Stimulated activated CD4-positive, alpha-beta T cell treated with anti-CD3 and anti-CD28 coated beads, Interleukin-1b, Interleukin-23, amount 100 ng/mL, for 48 hours (primary cell): ENCODE data around the gene PTP4A1.

Source experiments
- DNase-seq: peaks from one replicate; pipeline ENCODE4 v3.0.0-alpha.2; 2020

PTP4A1 gene

DNA sequence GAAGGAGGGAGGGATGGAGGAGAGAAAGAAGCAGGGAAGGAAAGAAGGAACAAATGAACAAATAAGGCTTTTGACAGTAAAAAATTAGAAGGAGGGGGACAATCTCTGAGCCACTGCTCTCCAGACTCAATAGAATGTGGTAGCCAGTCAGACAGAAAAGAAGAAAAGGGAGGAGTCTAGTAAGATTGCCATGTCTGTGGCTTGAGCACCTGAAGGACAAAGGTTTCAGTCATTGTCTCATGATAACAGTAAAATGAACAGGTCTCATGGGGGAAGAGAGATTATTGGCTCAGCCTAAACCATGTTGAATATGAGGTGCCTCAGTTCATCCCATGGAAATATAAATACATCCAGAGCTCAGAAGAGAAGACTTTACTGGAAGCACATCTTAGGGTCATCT, 14.0 kb upstream of the PTP4A1 start:
- DNase-seq = no peak

DNA sequence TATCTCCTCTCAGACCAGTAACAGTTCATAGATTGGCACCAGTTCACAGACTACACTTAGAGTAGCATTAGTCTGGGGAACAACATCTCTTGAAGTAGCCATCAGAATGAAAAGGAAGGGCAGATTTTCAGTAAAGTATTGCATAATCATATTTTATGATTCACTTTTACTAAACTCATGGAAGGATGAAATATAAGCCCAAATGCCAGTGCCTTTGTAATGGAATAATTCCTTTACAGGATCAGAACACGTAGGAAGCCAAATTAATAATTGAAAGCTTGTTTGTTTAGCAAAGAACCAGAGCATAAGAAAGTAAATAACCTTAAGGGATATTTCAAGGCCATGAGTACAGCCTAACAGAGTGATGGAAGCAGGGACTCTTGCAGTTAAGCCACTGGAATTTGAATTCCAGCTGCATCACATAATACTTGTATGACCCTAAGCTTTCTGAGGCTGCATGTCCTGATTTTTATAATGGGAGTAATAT, 11.4 kb upstream of the PTP4A1 start:
- no peak for DNase-seq

DNA sequence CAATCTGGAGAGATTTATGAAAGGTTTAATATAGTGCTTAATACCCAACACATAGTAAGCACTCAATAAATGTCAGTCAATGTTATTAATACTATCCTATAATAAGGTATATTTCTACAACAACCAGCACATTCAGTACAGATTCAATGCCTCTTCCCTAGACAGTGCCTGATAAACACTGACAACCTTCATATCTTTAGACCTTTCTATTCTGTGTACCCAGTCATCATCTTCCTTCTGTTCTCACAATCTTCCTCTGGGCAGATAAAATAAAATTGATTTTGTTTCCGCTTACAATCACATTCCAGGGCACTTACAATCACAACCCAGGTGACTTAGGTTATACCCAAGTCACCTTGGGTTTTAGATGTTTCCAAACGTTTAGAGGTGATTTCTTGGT, 11.0 kb upstream of the PTP4A1 start:
- DNase-seq = no peak

DNA sequence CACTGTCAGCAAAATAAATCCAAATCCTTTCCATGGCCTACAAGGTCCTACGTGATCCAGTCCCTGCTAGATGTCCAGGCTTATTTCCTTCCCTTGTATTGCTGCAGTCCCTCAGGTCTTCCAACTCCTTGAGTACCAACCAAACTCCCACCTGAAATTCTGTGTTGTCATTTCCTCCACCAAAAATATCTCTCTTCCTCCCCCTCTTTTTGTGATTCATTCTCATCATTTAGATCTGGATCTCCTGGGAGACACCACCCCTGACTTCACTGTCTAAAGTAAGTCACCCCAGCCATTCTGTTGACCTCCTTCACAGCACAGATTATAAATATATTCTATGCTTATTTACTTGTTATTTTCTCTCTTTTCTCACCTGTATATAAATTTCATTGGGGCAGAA, 9.0 kb upstream of the PTP4A1 start:
- DNase-seq = no peak

DNA sequence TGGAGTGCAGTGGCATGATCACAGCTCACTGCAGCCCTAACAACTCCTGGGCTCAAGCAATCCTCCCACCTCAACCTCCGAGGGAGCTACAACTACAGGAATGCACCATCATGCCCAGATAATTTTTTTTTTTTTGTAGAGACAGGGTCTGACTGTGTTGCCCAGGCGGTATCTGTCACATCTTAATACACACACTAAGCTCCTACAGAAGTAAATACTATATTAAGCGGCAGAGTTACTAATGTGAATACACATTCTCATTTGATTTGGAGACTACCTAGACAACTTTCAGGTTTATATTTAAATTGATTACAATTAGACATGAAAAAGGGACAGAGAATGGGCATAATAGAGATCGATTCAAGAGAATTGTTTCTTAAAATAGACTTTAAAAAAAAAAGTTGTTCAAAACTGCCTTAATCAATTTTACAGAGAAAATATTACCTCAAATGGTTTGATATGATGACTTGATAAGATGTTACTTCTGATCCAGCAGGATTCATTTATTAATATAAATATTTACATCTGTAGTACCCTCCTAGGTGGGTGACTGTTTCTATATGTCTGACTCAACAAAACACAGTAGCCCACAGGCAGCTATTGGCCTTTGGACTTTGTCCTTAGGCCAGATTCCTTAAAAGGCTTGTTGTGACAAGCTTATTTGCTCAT, 7.1 kb upstream of the PTP4A1 start:
- no peak for DNase-seq

DNA sequence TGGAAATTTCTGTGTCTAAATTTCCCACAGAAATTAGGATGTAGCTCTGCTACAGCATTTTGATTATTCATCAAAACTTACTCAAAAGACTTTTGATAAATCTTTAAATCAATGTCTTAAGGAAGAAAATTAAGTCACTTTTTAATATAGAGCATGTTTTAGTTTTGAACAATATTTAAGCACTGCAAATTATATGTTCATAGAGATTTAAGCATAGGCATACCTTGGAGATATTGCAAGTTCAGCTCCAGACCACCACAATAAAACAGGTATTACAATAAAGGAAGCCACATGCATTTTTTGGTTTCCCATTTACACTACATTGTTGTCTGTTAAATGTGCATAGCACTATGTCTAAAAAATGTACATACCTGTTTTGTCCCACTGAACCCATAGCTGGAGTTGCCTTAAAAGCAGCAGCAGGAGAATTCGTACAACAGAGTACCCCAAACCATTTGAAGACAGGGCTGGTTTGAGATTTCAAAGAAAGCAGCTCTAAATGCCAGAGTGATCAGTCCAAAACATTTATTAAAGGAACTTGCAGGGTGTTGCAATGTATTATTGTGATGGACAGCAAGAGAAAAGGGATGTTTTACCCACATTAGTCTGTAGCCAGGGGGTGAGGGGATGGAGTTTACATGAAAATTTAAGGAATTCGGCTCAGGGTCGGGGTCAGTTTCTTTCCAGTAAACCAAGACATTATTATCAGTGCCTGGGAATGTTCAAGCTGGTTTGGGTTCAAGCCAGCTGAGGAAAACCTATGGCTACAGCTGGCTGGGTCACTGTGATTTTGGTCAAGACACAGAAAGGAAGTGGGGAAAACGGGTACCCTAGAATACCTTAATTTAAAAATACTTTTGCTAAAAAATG, 6.3 kb upstream of the PTP4A1 start:
- no peak for DNase-seq

DNA sequence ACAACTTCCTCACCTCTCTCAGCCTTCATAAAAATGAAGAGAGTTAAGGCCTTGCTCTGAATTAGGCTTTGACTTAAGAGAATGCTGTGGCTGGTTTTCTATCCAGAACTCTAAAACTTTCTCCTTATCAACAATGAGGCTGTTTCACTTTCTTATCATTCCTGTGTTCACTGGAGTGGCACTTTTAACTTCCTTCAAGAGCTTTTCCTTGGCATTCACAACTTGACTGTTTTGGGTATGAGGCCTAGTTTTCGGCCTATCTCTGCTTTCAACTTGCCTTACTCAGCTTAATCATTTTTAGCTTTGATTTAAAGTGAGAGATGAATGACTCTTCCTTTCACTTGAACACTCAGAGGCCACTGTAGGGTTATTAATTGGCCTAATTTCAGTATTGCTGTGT, 4.3 kb upstream of the PTP4A1 start:
- no peak for DNase-seq

DNA sequence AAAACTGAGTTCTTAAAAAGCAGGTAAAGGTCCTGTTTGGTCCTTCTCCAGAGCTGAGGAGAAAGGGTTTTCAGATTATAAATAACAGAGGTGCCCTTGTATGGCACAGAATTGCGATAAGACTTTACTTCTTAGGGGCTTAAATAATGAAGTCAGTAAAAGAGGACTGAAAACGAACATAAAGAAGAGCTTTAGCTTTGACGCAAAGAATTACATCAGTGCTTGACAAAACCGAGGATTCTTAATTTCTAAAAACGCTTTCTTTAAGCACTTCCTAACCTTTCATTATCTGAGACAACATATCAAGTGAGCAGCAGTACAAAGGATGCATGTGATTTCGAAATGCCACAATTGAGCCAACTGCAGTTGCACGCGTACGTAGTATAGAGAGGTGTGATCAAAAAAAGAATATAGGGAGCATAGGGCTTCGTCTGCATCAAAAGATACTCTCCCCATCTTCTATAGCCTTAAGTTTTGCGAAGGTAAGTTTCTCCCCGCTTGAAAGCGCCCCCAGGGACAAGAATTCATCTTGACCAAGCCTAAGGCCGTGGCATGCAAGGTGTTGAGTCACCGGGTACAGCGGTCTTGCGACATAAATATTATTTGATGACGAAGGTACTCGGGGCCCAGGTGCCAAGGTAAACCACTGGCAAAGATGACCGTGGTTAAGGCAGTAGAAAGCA, 778 bp upstream of the PTP4A1 start:
- DNase-seq = peak; percentile 56

DNA sequence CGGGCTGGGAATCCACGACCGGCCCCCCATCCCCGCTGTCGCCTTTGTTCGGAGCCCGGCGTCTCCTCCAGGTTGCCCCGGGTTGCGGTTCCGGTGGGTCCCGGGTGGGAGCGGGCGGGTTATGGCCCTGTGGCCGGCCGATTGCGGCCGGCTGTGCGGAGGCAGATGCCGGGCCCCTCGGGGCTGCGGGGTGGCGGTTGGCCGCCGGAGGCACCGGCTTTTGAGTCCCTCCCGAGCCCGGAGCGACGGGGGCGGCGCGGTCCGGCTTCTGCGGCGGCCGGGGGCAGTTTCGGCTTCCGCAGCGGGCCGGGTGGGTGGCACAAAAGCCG, 431 bp downstream of the PTP4A1 start:
- no peak for DNase-seq

DNA sequence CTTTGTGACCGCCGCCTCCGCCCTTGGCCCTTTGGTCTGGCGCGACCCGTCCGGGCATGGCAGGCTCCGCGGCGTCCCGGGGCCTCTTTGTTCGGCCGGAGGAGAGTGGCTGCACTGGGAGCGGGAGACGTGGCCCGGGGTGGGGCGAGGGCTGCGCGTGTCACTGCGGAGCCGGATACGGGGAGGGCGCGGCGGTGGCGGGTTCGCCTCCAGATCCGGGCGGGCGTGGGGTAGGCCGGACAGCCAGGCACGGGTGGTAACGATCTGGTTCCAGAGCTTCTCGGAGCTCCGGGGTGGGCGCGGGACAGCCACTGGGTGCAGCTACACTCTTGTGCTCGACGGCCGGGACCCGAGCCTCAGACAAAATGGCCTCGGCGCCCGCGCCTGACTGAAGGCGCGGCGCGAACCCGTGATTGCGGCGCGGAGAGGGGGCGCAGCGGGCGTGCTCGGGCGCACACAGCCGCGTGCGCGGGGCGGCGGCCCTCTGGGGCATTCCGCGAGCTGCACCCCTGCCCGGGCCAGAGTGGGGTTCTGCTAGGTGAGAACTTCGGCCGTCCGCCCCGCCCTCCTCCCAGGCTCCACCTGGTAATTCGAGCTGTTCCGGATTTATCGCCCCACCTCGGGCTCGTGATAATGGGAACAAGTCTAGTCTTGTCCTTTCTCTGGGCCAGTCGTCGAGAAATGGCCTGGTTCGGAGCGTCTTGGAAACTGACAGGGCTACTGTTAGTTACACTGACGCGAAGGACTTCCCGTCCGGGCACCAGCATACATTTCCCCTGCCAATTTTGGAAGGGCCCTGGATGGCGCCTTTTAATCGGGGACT, 1.0 kb downstream of the PTP4A1 start:
- DNase-seq = peak; percentile 65

DNA sequence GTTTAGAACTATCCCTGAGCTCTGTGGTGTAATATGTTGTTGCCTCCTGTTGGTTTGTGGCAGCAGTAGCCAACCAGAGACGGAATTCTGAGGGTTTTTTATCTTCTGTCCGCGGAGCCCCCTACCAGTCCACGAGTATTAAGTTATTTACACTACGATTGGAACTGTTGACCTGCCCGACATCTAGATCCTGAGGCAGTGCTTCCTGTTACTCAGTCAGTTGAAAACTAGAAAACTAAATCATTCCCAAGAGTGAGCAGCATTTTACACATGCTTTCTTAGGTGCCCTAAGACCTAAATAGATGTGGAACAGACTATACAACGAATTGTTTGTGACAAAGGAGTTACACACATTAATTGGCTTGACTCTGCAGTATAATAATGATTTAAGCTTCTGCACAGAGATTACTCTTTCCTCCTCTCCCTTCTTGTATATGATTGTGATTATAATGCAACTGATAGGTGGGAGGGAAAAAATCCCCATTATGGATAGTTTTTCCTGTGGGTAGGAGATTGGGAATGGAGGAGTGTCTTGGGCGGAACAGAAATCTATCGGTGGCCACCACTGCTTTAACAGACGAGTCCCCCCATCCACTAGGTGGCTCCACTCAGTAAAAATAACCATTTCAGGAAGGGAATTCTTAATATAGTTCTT, 1.7 kb downstream of the PTP4A1 start:
- peak; percentile 14 for DNase-seq

DNA sequence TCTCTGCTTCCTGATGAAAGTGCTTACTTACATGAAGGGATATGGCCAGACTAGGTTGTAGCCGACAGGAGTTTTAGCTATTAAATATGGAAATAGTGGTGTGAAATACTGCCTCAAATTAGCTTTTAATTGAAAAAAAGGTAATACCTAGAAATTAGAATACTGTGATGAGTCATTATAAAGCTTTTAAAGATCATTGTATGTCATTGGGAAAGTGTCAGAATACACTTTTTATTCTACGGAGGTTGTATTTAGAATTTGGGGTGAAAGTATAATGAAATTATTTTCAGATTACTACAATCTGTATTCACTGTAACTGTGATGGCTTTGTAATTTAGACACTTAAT, 2.2 kb downstream of the PTP4A1 start:
- DNase-seq = no peak

DNA sequence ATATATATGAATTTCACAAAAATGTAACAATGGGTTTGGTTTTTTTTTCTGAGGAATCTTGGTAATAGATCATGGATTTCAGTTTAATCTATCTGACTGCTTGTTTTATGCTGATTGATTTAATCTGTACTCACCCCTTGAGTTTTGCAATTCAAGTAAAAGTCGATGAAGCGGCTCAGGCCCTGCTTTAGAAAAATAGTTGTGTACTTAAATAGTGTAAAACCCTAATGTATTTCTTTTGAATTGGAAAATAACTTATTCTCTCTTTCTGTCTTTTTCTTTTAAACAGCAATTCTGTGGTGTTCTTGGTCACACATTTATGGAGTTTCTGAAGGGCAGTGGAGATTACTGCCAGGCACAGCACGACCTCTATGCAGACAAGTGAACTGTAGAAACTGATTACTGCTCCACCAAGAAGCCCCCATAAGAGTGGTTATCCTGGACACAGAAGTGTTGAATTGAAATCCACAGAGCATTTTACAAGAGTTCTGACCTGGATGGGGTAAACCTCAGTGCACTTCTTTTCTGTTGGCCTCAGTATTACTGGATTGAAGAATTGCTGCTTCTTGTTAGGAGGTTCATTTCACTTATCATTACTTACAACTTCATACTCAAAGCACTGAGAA, 4.0 kb downstream of the PTP4A1 start:
- DNase-seq = no peak

DNA sequence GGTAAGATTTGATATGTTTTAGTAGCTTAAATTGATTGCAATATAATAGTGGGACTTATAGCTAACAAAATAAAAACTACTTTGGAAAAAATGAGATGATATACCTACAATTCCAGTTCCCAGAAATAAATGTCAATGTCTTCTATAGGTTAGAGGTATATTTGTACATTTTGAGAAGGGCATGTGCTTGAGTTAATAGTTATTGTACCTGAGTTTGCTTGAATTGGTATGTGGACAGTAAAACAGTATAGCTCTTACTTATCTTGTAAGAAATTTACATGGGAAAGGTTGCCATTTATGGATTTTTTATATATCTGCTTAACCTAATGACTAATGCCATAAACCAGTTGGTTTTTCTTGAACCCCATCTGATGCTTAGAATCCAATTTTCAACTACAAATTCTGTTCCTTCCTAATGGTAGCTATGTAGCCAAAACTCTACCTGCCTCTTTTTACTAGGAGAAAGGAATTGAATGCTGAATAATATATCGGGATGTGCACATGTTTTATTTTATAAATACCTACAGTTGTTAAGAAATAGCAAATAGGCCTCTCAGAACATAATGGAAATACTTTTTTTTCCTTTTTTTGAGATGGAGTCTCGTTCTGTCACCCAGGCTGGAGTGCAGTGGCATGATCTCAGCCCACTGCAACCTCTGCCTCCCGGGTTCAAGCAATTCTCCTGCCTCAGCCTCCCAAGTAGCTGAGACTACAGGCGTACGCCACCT, 4.9 kb downstream of the PTP4A1 start:
- no peak for DNase-seq

DNA sequence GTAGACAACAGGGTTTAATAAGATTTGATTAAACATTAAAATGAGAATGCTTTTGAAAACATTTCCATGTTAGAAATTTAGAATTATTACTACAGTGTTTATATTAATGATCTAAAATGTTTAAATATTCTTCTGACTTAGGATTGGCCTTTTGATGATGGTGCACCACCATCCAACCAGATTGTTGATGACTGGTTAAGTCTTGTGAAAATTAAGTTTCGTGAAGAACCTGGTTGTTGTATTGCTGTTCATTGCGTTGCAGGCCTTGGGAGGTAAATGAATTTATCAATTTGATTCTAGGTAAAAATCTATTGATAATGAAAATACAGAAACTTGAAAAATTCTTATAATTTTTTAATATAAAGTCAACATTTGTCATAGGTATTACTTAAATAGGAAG, 6.5 kb downstream of the PTP4A1 start:
- no peak for DNase-seq

DNA sequence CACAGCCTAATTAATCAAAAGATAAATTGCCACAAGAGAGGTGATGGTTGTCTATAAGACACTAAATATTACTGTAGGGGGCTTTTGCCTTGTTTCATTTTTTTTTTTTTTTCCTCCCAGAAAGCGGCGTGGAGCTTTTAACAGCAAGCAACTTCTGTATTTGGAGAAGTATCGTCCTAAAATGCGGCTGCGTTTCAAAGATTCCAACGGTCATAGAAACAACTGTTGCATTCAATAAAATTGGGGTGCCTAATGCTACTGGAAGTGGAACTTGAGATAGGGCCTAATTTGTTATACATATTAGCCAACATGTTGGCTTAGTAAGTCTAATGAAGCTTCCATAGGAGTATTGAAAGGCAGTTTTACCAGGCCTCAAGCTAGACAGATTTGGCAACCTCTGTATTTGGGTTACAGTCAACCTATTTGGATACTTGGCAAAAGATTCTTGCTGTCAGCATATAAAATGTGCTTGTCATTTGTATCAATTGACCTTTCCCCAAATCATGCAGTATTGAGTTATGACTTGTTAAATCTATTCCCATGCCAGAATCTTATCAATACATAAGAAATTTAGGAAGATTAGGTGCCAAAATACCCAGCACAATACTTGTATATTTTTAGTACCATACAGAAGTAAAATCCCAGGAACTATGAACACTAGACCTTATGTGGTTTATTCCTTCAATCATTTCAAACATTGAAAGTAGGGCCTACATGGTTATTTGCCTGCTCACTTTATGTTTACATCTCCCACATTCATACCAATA, 7.8 kb downstream of the PTP4A1 start:
- no peak for DNase-seq

DNA sequence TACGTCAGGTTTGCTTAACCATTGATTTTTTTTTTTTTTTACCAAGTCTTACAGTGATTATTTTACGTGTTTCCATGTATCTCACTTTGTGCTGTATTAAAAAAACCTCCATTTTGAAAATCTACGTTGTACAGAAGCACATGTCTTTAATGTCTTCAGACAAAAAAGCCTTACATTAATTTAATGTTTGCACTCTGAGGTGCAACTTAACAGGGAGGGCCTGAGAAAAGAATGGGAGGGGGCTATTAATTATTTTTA, 8.4 kb downstream of the PTP4A1 start:
- no peak for DNase-seq

DNA sequence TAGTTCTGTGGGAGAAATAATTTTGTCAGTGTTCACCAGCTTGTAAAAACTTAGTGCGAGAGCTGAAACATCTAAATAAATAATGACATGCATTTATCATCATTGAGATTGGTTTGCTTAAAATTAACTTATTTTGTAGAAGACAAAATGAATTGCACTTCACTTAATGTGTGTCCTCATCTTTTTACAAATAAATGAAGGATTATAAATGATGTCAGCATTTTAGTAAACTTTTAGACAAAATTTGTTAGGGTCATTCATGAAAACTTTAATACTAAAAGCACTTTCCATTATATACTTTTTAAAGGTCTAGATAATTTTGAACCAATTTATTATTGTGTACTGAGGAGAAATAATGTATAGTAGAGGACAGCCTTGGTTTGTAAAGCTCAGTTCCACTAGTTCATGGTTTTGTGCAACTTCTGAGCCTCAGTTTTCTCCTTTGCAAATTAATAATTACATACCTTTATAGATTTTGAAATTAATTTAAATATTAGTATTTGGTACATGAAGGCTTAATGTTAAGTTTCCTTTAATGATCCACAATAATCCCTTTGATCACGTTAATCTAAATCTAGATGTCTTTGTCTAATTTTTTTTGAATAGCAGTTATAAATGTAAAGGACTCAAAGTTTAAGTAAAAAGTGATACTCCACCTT, 9.2 kb downstream of the PTP4A1 start:
- no peak for DNase-seq

DNA sequence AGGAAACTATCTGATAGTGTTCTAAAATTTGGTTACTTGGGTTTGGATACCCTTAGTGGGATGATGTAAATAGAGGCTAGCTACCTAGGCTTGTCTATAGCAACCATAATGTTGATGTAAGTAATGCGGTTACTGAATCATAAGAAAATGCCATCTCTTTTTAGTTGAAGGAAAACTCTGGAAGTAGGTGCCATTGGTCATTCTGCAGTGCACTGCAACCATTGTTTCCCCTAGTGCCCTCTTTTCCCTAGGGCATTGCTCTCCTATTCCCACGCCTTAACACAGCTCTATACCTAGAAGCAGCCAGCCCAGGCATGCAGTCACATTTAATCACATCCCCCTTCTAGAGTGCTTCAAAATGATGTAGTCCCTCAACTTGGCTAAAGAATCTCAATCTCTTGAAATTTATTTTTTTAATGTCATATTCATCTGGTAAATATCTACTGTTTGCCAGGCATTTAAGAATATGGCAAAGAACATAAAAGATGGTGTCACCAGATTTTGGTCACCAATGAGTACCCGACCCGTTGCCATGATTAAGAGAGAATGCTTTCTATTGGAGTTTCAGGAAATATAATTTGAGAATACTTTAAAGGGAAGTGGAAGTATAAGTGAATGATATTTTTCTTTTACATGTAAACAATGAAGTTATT, 10.4 kb downstream of the PTP4A1 start:
- no peak for DNase-seq

DNA sequence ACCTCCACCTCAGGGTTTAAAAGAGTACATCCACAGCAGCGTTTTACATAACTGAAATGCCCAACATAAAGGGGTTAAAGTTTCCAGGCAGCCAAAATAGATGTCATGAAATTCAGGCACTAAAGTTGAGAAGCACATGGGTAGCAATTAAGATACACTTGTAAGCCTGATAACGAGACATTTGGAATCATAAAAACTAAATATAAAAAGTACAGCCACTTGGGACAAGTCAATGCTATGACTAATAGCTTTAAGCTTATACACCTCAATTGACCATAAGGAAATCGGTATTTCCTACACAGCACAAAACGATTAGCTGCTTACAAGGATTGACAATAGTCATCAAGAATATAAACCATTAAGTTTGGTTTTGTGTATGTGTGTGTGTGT, 11.8 kb downstream of the PTP4A1 start:
- DNase-seq = no peak
